Ovary (tissue), 9 donors: Measurements from ENCODE around the gene POMGNT1. TPM values are rescaled to one million over a fixed set of nuclear protein-coding genes. Genes with fewer than 3 reads are reported as not detected.

Experiments
- DNase-seq, 5 donors: peaks; one replicate each; pipeline ENCODE4 v3.0.0-alpha.2; 2019 to 2020
- H3K27ac ChIP-seq, 2 donors: fragments of 200-600 bp; one replicate each; pipeline versions ENCODE4 v1.5.1 to v1.8.0; 2019 to 2022
- H3K27me3 ChIP-seq: fragments of 200-600 bp; one replicate; pipeline ENCODE4 v1.8.0; 2022
- H3K36me3 ChIP-seq: fragments of 200-600 bp; sonication (generic); one replicate; pipeline ENCODE4 v1.5.1; 2019
- H3K4me1 ChIP-seq: one replicate; pipeline ENCODE4 v1.8.1; 2013; ENCODE audit warnings: mild to moderate bottlenecking, moderate library complexity; ENCODE audit not compliant: insufficient read depth
- H3K4me3 ChIP-seq: fragments of 200-600 bp; sonication (generic); one replicate; pipeline ENCODE4 v1.5.1; 2017
- H3K9me3 ChIP-seq, 2 donors: fragments of 200-600 bp in 1 of 2; sonication (generic) in 1 of 2; one replicate each; pipeline versions ENCODE4 v1.5.1 to v1.8.1; 2013 to 2019; ENCODE audit warnings: mild to moderate bottlenecking in 1 of 2, moderate library complexity in 1 of 2
- CTCF ChIP-seq, 3 donors: fragments of 450-650 bp in 2 of 3; fragments of 200-600 bp in 1 of 3; IDR thresholded peaks; one replicate each; pipeline versions ENCODE4 v1.5.1 to v1.8.0; 2016 to 2022; ENCODE audit warnings: antibody characterized with exemption in 3 of 3, mild to moderate bottlenecking in 1 of 3
- EP300 ChIP-seq: sonication (generic); formaldehyde crosslinking; IDR thresholded peaks from one replicate; pipeline ENCODE4 v1.6.1; 2017; ENCODE audit warnings: antibody characterized with exemption
- POLR2A ChIP-seq: fragments of 450-650 bp; IDR thresholded peaks from one replicate; pipeline ENCODE4 v1.6.1; 2017; ENCODE audit warnings: antibody characterized with exemption, mild to moderate bottlenecking, moderate library complexity
- WGBS, 3 donors: extraction: QIAGEN DNeasy Blood & Tissue Kit in 1 of 3; methylation state at CpG; one replicate each; pipeline versions ENCODE4 v1.1.5 to v1.1.7; 2013 to 2017; 5-methylcytosine and 5-hydroxymethylcytosine counted together
- intact Hi-C, 4 donors: fragments of 100-400 bp; cut with DNase I; formaldehyde crosslinking; loops; one replicate each; pipeline versions ENCODE4 v1.11.0 to v1.15.1; 2022 to 2023
- polyA plus RNA-seq, 2 donors: library from polyadenylated mRNA; stranded (reverse); fragments of 200-250 nt in 1 of 2; fragments of 350-450 nt in 1 of 2; fragmentation: Illumina TruSeq in 1 of 2; extraction: RNeasy Lipid Tissue Mini Kit (QIAGEN cat#74804) in 1 of 2; gene quantifications; one replicate each; pipeline ENCODE4 v1.2.3, GENCODE V29; 2013 to 2014
- total RNA-seq, 7 donors: library from RNA; depleted of rRNA in 2 of 7; stranded (reverse); fragments of >200 nt in 2 of 7; fragmentation: NEBNext Ultra II Directional in 3 of 7; extraction: Animal tissue kit (Norgen Biotek cat#: 25700) in 3 of 7; gene quantifications; one replicate each; pipeline versions ENCODE4 v1.1.0 to v1.2.4, GENCODE V29; 2016 to 2023
- donor health status: DM: no; HTN: no; CAD: no; lungs with moderate emphysema.
- donor health status: DM: no; HTN: no; CAD: no.
- donor health status: Bipolar disorder and iron deficiency.
- donor health status: DM: yes; HTN: yes; CAD: no.
- donor health status: DM: no; HTN: no; CAD: no.
- donor health status: DM: yes; HTN: yes; CAD: no.

POMGNT1 gene
- total and polyA plus RNA-seq, 9 donors = 19.1 to 49.2 (median 40.2) TPM

GRCh38 chr1:46190539-46190938 lies 7.7 kb downstream of the POMGNT1 start:
- Histone ChIP-seq H3K9me3 (no peaks in the 10 kb centered on the region), H3K27me3 (no peaks in the 10 kb centered on the region), H3K4me1 (no peaks in the 10 kb centered on the region), H3K4me3 (no peak overlapping the region), H3K27ac (no peak overlapping the region), H3K36me3 (no peaks in the 10 kb centered on the region)
- DNase-seq = no peak
- no peak for TF ChIP-seq POLR2A
- no peak for TF ChIP-seq EP300
- no peak for TF ChIP-seq CTCF (IDR thresholded peaks at IDR 0.05)
- intact Hi-C loops = no loop called here
- WGBS, 3 donors = 77 to 82% (median 79%) methylated on average over 3 of the region's 3 CpGs

- intact Hi-C loops = loop anchor here in 1 of 4 donors (10.0 kb wide), 1 partner anchor 304 kb away; no protein-coding TSS in a partner anchor
- no peak for DNase-seq
- no peak overlapping the region for H3K4me3 ChIP-seq
- H3K4me1 ChIP-seq = peaks cover 2% of the 10 kb centered on the region
- H3K9me3 ChIP-seq = no peaks in the 10 kb centered on the region
- TF ChIP-seq EP300 (no peak), CTCF (IDR thresholded peaks at IDR 0.05) (no peak), POLR2A (no peak)
- WGBS, 3 donors = 65 to 78% (median 66%) methylated on average over 6 of the region's 6 CpGs
- H3K27me3 ChIP-seq = no peaks in the 10 kb centered on the region
- no peak overlapping the region for H3K27ac ChIP-seq
- no peaks in the 10 kb centered on the region for H3K36me3 ChIP-seq
These were observed 9.8 kb downstream of the POMGNT1 start for GRCh38 chr1:46188295-46189030.

GRCh38 chr1:46187106-46187869 lies 10.9 kb downstream of the POMGNT1 start:
- no peak for TF ChIP-seq CTCF (IDR thresholded peaks at IDR 0.05)
- TF ChIP-seq POLR2A = no peak
- TF ChIP-seq EP300 = no peak
- 87 to 91% (median 87%) methylated on average over 8 of the region's 8 CpGs for WGBS, 3 donors
- Histone ChIP-seq H3K27ac (no peak overlapping the region), H3K4me1 (peaks cover 3% of the 10 kb centered on the region), H3K36me3 (no peaks in the 10 kb centered on the region), H3K4me3 (no peak overlapping the region), H3K9me3 (no peaks in the 10 kb centered on the region), H3K27me3 (no peaks in the 10 kb centered on the region)
- intact Hi-C loops = loop anchor here in 1 of 4 donors (10.0 kb wide), 1 partner anchor 302 kb away; no protein-coding TSS in a partner anchor
- no peak for DNase-seq

DNA sequence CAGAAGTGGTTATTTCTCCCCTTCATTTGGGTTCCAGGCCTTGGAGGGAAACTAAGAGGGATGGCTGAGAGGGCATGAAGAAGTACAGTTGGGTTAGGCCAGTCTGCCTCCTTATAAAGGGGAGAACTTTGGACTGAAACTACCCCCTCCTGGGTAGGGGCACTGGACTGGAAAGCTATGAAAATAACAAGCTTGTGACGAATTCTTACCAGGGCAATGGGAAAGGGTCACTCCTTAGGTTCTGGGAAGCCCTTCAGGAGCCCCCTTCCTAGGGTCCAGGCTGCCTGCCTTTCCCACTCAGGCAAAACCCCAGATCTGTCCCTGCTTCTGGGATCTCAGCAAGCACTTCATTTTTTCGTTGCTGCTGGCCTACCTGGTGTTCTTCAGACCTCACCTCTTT lies 12.2 kb downstream of the POMGNT1 start:
- WGBS, 3 donors = 79 to 89% (median 79%) methylated on average over 2 of the region's 2 CpGs
- Histone ChIP-seq H3K36me3 (no peaks in the 10 kb centered on the region), H3K4me1 (peaks cover 3% of the 10 kb centered on the region), H3K27ac (no peak overlapping the region), H3K27me3 (no peaks in the 10 kb centered on the region), H3K9me3 (no peaks in the 10 kb centered on the region), H3K4me3 (no peak overlapping the region)
- intact Hi-C loops = loop anchor here in 1 of 4 donors (10.0 kb wide), 1 partner anchor 301 kb away; no protein-coding TSS in a partner anchor
- no peak for DNase-seq
- no peak for TF ChIP-seq POLR2A
- no peak for TF ChIP-seq CTCF (IDR thresholded peaks at IDR 0.05)
- no peak for TF ChIP-seq EP300
